Measurements from ENCODE around the gene EIF3A.

The EIF3A gene

DNA sequence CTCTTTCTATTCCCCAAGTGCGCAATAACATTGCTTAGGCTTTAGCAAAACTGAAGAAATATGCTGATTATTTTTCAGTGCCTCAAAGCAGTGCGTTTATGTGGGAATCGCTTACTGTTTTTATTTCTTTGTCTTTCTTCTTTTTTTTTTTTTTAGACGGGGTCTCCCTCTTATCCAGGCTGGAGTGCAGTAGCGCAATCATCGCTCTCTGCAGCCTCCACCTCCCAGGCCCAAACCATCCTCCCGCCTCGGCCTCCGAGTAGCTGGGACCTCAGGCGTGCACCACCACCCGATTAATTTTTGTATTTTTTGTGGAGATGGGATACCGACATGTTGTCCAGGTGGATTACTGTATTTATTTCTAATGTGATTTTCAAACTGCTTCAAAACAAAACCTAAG, 24.5 kb upstream of the EIF3A start:
- DNase-seq (ENCODE audit: low read depth): no peak
- peak overlapping the region; percentile 82 for H3K4me3 ChIP-seq (replicated peaks; ENCODE audit: low read depth, low read length)
- TF ChIP-seq, protein P1, sequence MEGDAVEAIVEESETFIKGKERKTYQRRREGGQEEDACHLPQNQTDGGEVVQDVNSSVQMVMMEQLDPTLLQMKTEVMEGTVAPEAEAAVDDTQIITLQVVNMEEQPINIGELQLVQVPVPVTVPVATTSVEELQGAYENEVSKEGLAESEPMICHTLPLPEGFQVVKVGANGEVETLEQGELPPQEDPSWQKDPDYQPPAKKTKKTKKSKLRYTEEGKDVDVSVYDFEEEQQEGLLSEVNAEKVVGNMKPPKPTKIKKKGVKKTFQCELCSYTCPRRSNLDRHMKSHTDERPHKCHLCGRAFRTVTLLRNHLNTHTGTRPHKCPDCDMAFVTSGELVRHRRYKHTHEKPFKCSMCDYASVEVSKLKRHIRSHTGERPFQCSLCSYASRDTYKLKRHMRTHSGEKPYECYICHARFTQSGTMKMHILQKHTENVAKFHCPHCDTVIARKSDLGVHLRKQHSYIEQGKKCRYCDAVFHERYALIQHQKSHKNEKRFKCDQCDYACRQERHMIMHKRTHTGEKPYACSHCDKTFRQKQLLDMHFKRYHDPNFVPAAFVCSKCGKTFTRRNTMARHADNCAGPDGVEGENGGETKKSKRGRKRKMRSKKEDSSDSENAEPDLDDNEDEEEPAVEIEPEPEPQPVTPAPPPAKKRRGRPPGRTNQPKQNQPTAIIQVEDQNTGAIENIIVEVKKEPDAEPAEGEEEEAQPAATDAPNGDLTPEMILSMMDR (IDR thresholded peaks at IDR 0.05; ENCODE audit: low read length, missing control alignments): no peak

DNA sequence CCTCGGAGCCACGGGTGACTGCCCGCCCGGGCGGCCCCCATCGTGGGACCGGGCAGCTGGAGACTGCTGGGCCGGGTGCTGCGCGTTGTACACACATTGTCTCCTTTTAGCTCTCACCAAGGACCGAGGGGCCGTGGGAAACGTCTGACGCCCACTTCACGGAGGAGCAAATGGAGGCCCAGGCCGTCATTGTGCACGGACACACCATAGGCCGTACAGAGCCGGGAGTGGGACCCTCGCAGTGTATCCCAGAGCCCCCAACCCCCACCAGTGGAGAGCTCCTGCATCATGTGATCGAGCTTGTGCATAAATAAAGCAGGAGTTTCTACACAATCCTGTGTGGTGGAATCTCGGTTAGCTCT, 24.0 kb upstream of the EIF3A start:
- TF ChIP-seq, protein P1 (IDR thresholded peaks at IDR 0.05; ENCODE audit: low read length, missing control alignments): no peak
- no peak for DNase-seq (ENCODE audit: low read depth)
- peak overlapping the region; percentile 82 for H3K4me3 ChIP-seq (replicated peaks; ENCODE audit: low read depth, low read length)

GRCh38 chr10:119103903-119104653, 23.5 kb upstream of the EIF3A start, which contains the start of gene DENND10:
Gene DENND10 (plus strand): TSS chr10:119104113. CDS start chr10:119104143, 30 bp downstream.
- TF ChIP-seq, protein P1 (IDR thresholded peaks at IDR 0.05; ENCODE audit: low read length, missing control alignments): no peak
- DNase-seq (ENCODE audit: low read depth): peak; percentile 84

DNA sequence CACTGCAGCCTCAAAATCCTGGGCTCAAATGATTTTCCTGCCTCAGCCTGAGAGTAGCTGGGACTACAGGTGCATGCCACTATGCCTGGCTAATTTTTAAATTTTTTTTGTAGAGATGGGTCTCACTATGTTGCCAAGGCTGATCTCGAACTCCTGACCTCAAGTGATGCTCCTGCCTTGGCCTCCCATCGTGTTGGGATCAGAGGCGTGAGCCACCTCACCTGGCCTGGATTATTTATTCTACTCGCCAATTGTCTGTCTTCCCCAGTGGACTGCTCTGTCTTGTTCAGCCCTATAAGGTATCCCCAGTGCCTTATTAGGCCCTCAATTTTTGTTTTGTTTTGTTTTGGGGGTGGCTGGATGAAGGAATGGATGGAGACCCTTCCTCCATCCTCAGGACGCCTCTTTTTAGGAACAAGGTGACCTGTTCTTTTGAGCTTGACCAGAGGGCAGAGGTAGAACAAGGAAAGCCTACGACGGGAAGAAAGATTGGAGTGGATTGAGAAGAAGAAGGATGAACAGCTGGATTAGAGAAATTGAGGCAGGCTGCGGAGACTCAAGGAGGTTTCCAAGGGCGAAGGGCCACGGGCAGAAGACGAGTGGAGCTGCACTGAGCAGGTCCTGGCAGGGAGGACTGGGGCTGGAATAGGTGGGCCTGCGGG, 22.8 kb upstream of the EIF3A start:
- TF ChIP-seq, protein P1 (IDR thresholded peaks at IDR 0.05; ENCODE audit: low read length, missing control alignments): no peak
- no peak for DNase-seq (ENCODE audit: low read depth)
- no peak overlapping the region for H3K4me3 ChIP-seq (replicated peaks; ENCODE audit: low read depth, low read length)

More at GRCh38 chr10:119103903-119104653, 23.5 kb upstream of the EIF3A start, which contains the start of gene DENND10:
- H3K4me3 ChIP-seq (replicated peaks; ENCODE audit: low read depth, low read length): peak within 1 kb of the TSS; percentile 82

- TF ChIP-seq, protein P1 (IDR thresholded peaks at IDR 0.05; ENCODE audit: low read length, missing control alignments): no peak
- H3K4me3 ChIP-seq (replicated peaks; ENCODE audit: low read depth, low read length): no peak overlapping the region
- no peak for DNase-seq (ENCODE audit: low read depth)
Observed at GRCh38 chr10:119101366-119102098, 20.9 kb upstream of the EIF3A start.

DNA sequence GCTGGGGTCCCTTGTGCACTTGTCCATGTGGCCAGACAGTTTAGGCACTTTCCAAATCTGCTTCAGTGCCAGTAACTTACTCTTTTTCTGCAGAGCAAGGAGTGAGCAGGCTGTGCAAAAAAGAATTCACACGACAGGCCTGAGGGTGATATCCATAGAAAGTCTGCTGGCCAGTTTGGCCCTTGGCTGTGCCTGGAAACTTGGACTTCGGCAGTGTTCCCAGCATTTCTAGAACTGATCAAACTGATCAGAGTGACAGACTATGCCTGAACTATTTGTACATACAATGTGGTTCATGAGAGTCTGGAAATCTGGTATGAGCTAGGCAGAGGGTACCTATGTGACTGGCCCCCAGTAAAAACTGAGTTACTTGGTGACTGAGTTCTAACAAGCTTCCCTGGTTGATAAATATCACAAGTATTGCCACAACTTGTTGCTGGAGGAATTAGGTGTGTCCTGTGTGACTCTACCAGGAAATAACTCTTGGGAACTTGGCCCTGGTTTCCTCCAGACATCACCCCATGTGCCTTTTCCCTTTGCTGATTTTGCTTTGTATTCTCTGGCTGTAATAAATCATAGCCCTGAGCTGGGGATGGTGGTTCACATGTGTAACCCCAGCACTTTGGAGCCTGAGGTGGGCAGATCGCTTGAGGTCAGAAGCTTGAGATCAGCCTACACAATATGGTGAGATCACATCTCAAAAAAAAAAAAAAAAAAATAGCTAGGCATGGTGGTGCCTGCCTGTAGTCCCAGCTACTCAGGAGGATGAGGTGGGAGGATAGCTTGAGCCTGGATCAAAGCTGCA, 20.0 kb upstream of the EIF3A start:
- TF ChIP-seq, protein P1 (IDR thresholded peaks at IDR 0.05; ENCODE audit: low read length, missing control alignments): no peak
- DNase-seq (ENCODE audit: low read depth): peak; percentile 42
- no peak overlapping the region for H3K4me3 ChIP-seq (replicated peaks; ENCODE audit: low read depth, low read length)
